Thyroid gland (tissue), 4 donors: Measurements from ENCODE around the gene MRPL23. TPM values are rescaled to one million over a fixed set of nuclear protein-coding genes. Genes with fewer than 3 reads are reported as not detected.

Experiments
- DNase-seq, 2 donors: peaks; one replicate each; pipeline ENCODE4 v3.0.0-alpha.2; 2019
- H3K27ac ChIP-seq, 3 donors: fragments of 200-600 bp; sonication (generic); 1 replicate in 2 of 3; 2 replicates in 1 of 3; pipeline ENCODE4 v1.5.1; 2016 to 2019; ENCODE audit warnings: mild to moderate bottlenecking in 1 of 3, moderate library complexity in 1 of 3
- H3K27me3 ChIP-seq: fragments of 200-600 bp; sonication (generic); one replicate; pipeline ENCODE4 v1.5.1; 2019
- H3K36me3 ChIP-seq, 2 donors: fragments of 200-600 bp; sonication (generic); one replicate each; pipeline ENCODE4 v1.5.1; 2016 to 2019
- H3K4me1 ChIP-seq, 2 donors: fragments of 200-600 bp; sonication (generic); one replicate each; pipeline ENCODE4 v1.5.1; 2017 to 2019
- H3K4me3 ChIP-seq, 3 donors: fragments of 200-600 bp; sonication (generic); replicated peaks in 1 of 3; 1 replicate in 2 of 3; 2 replicates in 1 of 3; pipeline ENCODE4 v1.5.1; 2016; ENCODE audit warnings: mild to moderate bottlenecking in 1 of 3
- H3K9me3 ChIP-seq: fragments of 200-600 bp; sonication (generic); one replicate; pipeline ENCODE4 v1.5.1; 2017
- POLR2A ChIP-seq, 2 donors: fragments of 450-650 bp; IDR thresholded peaks; one replicate each; pipeline ENCODE4 v1.6.1; 2017; ENCODE audit warnings: antibody characterized with exemption in 2 of 2, mild to moderate bottlenecking in 2 of 2, moderate library complexity in 1 of 2
- WGBS, 2 donors: methylation state at CpG; one replicate each; pipeline ENCODE4 v1.1.5; 2017; 5-methylcytosine and 5-hydroxymethylcytosine counted together
- intact Hi-C: fragments of 100-400 bp; cut with DNase I; formaldehyde crosslinking; loops from one replicate; pipeline ENCODE4 v1.15.1; 2023
- total RNA-seq, 4 donors: library from RNA; depleted of rRNA; stranded (reverse); fragments of >200 nt; gene quantifications; one replicate each; pipeline ENCODE4 v1.2.3, GENCODE V29; 2016
- TF ChIP-seq, protein P1 (sequence below), 6 experiments: fragments of 200-600 bp in 3 of 6; fragments of 450-650 bp in 3 of 6; sonication (generic) in 3 of 6; IDR thresholded peaks; one replicate each; pipeline ENCODE4 v1.5.1; 2016 to 2019; ENCODE audit warnings: antibody characterized with exemption in 6 of 6, mild to moderate bottlenecking in 2 of 6, inconsistent platforms in 1 of 6, moderate library complexity in 1 of 6

MRPL23 gene
- total RNA-seq, 4 donors from 2014 or later = 86.9 to 241 (median 159) TPM

- Histone ChIP-seq H3K9me3 (no peaks in the 10 kb centered on the region), H3K27me3 (no peaks in the 10 kb centered on the region), H3K4me3 (no peak overlapping the region), H3K4me1 (peaks cover 6 to 10% of the 10 kb centered on the region in 2 donors), H3K27ac (no peak overlapping the region), H3K36me3 (no peaks in the 10 kb centered on the region)
- WGBS, 2 donors = 38 to 48% methylated on average over 15 to 17 of the region's 17 CpGs
- TF ChIP-seq POLR2A (IDR thresholded peaks at IDR 0.05) = no peak
- TF ChIP-seq, protein P1, sequence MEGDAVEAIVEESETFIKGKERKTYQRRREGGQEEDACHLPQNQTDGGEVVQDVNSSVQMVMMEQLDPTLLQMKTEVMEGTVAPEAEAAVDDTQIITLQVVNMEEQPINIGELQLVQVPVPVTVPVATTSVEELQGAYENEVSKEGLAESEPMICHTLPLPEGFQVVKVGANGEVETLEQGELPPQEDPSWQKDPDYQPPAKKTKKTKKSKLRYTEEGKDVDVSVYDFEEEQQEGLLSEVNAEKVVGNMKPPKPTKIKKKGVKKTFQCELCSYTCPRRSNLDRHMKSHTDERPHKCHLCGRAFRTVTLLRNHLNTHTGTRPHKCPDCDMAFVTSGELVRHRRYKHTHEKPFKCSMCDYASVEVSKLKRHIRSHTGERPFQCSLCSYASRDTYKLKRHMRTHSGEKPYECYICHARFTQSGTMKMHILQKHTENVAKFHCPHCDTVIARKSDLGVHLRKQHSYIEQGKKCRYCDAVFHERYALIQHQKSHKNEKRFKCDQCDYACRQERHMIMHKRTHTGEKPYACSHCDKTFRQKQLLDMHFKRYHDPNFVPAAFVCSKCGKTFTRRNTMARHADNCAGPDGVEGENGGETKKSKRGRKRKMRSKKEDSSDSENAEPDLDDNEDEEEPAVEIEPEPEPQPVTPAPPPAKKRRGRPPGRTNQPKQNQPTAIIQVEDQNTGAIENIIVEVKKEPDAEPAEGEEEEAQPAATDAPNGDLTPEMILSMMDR (IDR thresholded peaks at IDR 0.05) = no peak
- intact Hi-C loops = no loop called here
- DNase-seq = peak; percentile 32 to 45
These were observed 23.0 kb upstream of the MRPL23 start for GRCh38 chr11:1924181-1924580.

DNA sequence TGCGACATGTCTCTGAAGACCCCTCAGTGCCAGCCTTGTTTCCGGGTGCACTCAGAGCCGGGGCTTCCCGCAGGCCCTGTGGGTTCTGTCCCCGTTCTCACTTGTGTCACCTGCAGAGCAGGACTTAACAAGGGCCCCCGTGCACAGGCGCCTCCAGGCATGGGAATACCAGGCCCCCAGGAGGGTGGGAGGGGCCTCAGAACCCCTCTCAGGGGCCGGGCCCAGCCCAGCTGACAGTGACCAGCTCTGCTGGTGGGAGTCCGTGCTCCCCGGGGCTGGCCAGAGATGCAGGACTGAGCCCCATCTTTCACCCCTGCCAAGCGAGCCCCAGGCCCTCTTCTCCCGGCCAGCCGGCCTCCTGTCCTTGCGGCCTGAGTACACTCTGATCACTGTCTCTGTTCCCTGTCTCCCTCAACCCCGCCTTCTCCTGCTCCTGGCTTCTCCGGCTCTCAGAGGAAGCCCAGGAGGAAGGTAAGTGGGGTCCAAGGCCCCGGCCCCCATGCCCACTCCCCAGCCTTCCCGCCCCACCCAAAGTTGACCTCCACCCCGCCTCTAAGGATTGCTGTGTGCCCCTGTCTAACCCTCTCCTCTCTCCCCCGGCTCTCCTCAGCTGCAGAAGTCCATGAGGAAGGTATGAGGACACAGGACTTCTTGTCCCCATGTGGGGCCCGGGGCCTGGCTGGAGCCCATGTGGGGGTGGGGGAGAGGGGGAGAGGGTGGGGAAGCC lies 22.3 kb upstream of the MRPL23 start:
- 85 to 87% methylated on average over 13 of the region's 21 CpGs for WGBS, 2 donors
- intact Hi-C loops = no loop called here
- H3K4me1 ChIP-seq = peaks cover 6 to 10% of the 10 kb centered on the region in 2 donors
- H3K36me3 ChIP-seq = no peaks in the 10 kb centered on the region
- no peaks in the 10 kb centered on the region for H3K9me3 ChIP-seq
- no peak overlapping the region for H3K4me3 ChIP-seq
- no peaks in the 10 kb centered on the region for H3K27me3 ChIP-seq
- H3K27ac ChIP-seq = no peak overlapping the region
- DNase-seq = no peak
- no peak for TF ChIP-seq POLR2A (IDR thresholded peaks at IDR 0.05)
- TF ChIP-seq, protein P1 (IDR thresholded peaks at IDR 0.05) = no peak

GRCh38 chr11:1925373-1926155 lies 21.6 kb upstream of the MRPL23 start:
- Histone ChIP-seq H3K9me3 (no peaks in the 10 kb centered on the region), H3K27me3 (no peaks in the 10 kb centered on the region), H3K4me3 (no peak overlapping the region), H3K36me3 (no peaks in the 10 kb centered on the region), H3K27ac (no peak overlapping the region), H3K4me1 (peaks cover 6 to 10% of the 10 kb centered on the region in 2 donors)
- TF ChIP-seq POLR2A (IDR thresholded peaks at IDR 0.05) = no peak
- TF ChIP-seq, protein P1 (IDR thresholded peaks at IDR 0.05) = no peak
- DNase-seq = no peak
- WGBS, 2 donors = 90 to 92% methylated on average over 11 to 18 of the region's 23 CpGs
- intact Hi-C loops = no loop called here

GRCh38 chr11:1926156-1927025 lies 20.7 kb upstream of the MRPL23 start:
- no peak overlapping the region for H3K4me3 ChIP-seq
- WGBS, 2 donors = 90 to 91% methylated on average over 40 of the region's 41 CpGs
- H3K36me3 ChIP-seq = no peaks in the 10 kb centered on the region
- no peaks in the 10 kb centered on the region for H3K27me3 ChIP-seq
- TF ChIP-seq, protein P1 (IDR thresholded peaks at IDR 0.05) = no peak
- no peak for TF ChIP-seq POLR2A (IDR thresholded peaks at IDR 0.05)
- H3K4me1 ChIP-seq = peaks cover 6 to 10% of the 10 kb centered on the region in 2 donors
- intact Hi-C loops = no loop called here
- DNase-seq = no peak
- H3K9me3 ChIP-seq = no peaks in the 10 kb centered on the region
- no peak overlapping the region for H3K27ac ChIP-seq
